ENCODE measurements around the gene CHN2. TPM values are rescaled to one million over a fixed set of nuclear protein-coding genes. Genes with fewer than 3 reads are reported as not detected.
A peak's percentile ranks its signal among the peaks of the same experiment; 100 is the strongest.

Gene CHN2
- total RNA-seq, 2 donors from 2014 or later: 7.0 to 29.1 TPM

GRCh38 chr7:29412912-29413311, 218.3 kb downstream of the CHN2 start:
- TF ChIP-seq POLR2A (IDR thresholded peaks at IDR 0.05) (no peak), POLR2AphosphoS5 (IDR thresholded peaks at IDR 0.05) (no peak), CTCF (IDR thresholded peaks at IDR 0.05) (no peak)
- Histone ChIP-seq H3K4me1 (replicated peaks) (no peaks in the 10 kb centered on the region), H3K36me3 (no peaks in the 10 kb centered on the region), H3K4me3 (no peak overlapping the region), H3K27me3 (replicated peaks; ENCODE audit: insufficient read depth) (no peaks in the 10 kb centered on the region), H3K9me3 (no peaks in the 10 kb centered on the region), H3K27ac (peak overlapping the region; percentile 1 to 14)
- no peak for DNase-seq (ENCODE audit: low spot score)
- 15% methylated on average over 3 of the region's 3 CpGs for WGBS
- intact Hi-C loops (cut with DNase I): no loop called here

GRCh38 chr7:29413626-29414136, 219.1 kb downstream of the CHN2 start:
- WGBS: 42% methylated on average over 12 of the region's 12 CpGs
- Histone ChIP-seq H3K9me3 (no peaks in the 10 kb centered on the region), H3K36me3 (no peaks in the 10 kb centered on the region), H3K27ac (peak overlapping the region; percentile 1 to 14), H3K4me1 (replicated peaks) (no peaks in the 10 kb centered on the region), H3K27me3 (replicated peaks; ENCODE audit: insufficient read depth) (no peaks in the 10 kb centered on the region), H3K4me3 (no peak overlapping the region)
- no peak for TF ChIP-seq POLR2AphosphoS5 (IDR thresholded peaks at IDR 0.05)
- TF ChIP-seq POLR2A (IDR thresholded peaks at IDR 0.05): no peak
- no peak for DNase-seq (ENCODE audit: low spot score)
- intact Hi-C loops (cut with DNase I): no loop called here

- Histone ChIP-seq H3K36me3 (no peaks in the 10 kb centered on the region), H3K27me3 (replicated peaks; ENCODE audit: insufficient read depth) (no peaks in the 10 kb centered on the region), H3K4me3 (no peak overlapping the region), H3K27ac (no peak overlapping the region), H3K9me3 (no peaks in the 10 kb centered on the region), H3K4me1 (replicated peaks) (no peaks in the 10 kb centered on the region)
- DNase-seq (ENCODE audit: low spot score): no peak
- intact Hi-C loops (cut with DNase I): no loop called here
- TF ChIP-seq CTCF (IDR thresholded peaks at IDR 0.05): no peak
- TF ChIP-seq POLR2A (IDR thresholded peaks at IDR 0.05): no peak
- TF ChIP-seq POLR2AphosphoS5 (IDR thresholded peaks at IDR 0.05): no peak
- WGBS: 94% methylated on average over 10 of the region's 10 CpGs
Observed at GRCh38 chr7:29414216-29414615, 219.6 kb downstream of the CHN2 start.

- no peak for DNase-seq (ENCODE audit: low spot score)
- TF ChIP-seq POLR2A (IDR thresholded peaks at IDR 0.05) (no peak), POLR2AphosphoS5 (IDR thresholded peaks at IDR 0.05) (no peak), CTCF (IDR thresholded peaks at IDR 0.05) (no peak)
- H3K27ac ChIP-seq: no peak overlapping the region
- H3K4me1 ChIP-seq (replicated peaks): no peaks in the 10 kb centered on the region
- no peaks in the 10 kb centered on the region for H3K36me3 ChIP-seq
- 89% methylated on average over 5 of the region's 5 CpGs for WGBS
- no peak overlapping the region for H3K4me3 ChIP-seq
- H3K27me3 ChIP-seq (replicated peaks; ENCODE audit: insufficient read depth): no peaks in the 10 kb centered on the region
- intact Hi-C loops (cut with DNase I): no loop called here
- no peaks in the 10 kb centered on the region for H3K9me3 ChIP-seq
Observed at GRCh38 chr7:29415215-29415614, 220.6 kb downstream of the CHN2 start.

- no peak for DNase-seq (ENCODE audit: low spot score)
- Histone ChIP-seq H3K4me1 (replicated peaks) (no peaks in the 10 kb centered on the region), H3K4me3 (no peak overlapping the region), H3K27ac (no peak overlapping the region), H3K36me3 (no peaks in the 10 kb centered on the region), H3K27me3 (replicated peaks; ENCODE audit: insufficient read depth) (no peaks in the 10 kb centered on the region), H3K9me3 (no peaks in the 10 kb centered on the region)
- TF ChIP-seq POLR2AphosphoS5 (IDR thresholded peaks at IDR 0.05) (no peak), CTCF (IDR thresholded peaks at IDR 0.05) (no peak), POLR2A (IDR thresholded peaks at IDR 0.05) (no peak)
- 84% methylated on average over 10 of the region's 10 CpGs for WGBS
- intact Hi-C loops (cut with DNase I): no loop called here
Observed at GRCh38 chr7:29416276-29416937, 221.8 kb downstream of the CHN2 start.

All from prostate gland (tissue), 2 donors.